Measurements from ENCODE around the gene GRM8. TPM values are rescaled to one million over a fixed set of nuclear protein-coding genes. Genes with fewer than 3 reads are reported as not detected.

GRM8 gene
- total RNA-seq, 6 donors from 2014 or later: 0.49 to 6.5 (median 1.8) TPM; not detected in 3

GRCh38 chr7:126820925-126821324 is 431.8 kb downstream of the GRM8 start:
- DNase-seq: no peak
- ATAC-seq (ENCODE audit: low FRiP score in 2 of 2): no peak
- Histone ChIP-seq H3K4me3 (no peak overlapping the region), H3K27ac (no peak overlapping the region), H3K9me3 (no peaks in the 10 kb centered on the region), H3K36me3 (no peaks in the 10 kb centered on the region), H3K4me1 (no peaks in the 10 kb centered on the region), H3K27me3 (no peaks in the 10 kb centered on the region)
- TF ChIP-seq POLR2A (IDR thresholded peaks at IDR 0.05): no peak
- TF ChIP-seq POLR2AphosphoS5 (IDR thresholded peaks at IDR 0.05): no peak
- TF ChIP-seq EP300 (IDR thresholded peaks at IDR 0.05): no peak
- no peak for TF ChIP-seq CTCF (IDR thresholded peaks at IDR 0.05)
- 88 to 97% methylated on average over 3 of the region's 3 CpGs for whole genome bisulfite sequencing, 2 donors

- Histone ChIP-seq H3K4me1 (no peaks in the 10 kb centered on the region), H3K27me3 (no peaks in the 10 kb centered on the region), H3K27ac (no peak overlapping the region), H3K4me3 (no peak overlapping the region), H3K9me3 (no peaks in the 10 kb centered on the region), H3K36me3 (no peaks in the 10 kb centered on the region)
- ATAC-seq (ENCODE audit: low FRiP score in 2 of 2) (no peak), DNase-seq (no peak)
- TF ChIP-seq POLR2AphosphoS5 (IDR thresholded peaks at IDR 0.05): no peak
- 73 to 76% methylated on average over 5 of the region's 5 CpGs for WGBS, 2 donors
Measured at GRCh38 chr7:126819197-126819484, 433.6 kb downstream of the GRM8 start.

- Histone ChIP-seq H3K36me3 (no peaks in the 10 kb centered on the region), H3K27ac (no peak overlapping the region), H3K9me3 (no peaks in the 10 kb centered on the region), H3K27me3 (no peaks in the 10 kb centered on the region), H3K4me3 (no peak overlapping the region), H3K4me1 (no peaks in the 10 kb centered on the region)
- no peak for DNase-seq
- ATAC-seq (ENCODE audit: low FRiP score in 2 of 2): no peak
- 81 to 87% methylated on average over 3 of the region's 3 CpGs for WGBS, 2 donors
- TF ChIP-seq EP300 (IDR thresholded peaks at IDR 0.05): no peak
- TF ChIP-seq POLR2AphosphoS5 (IDR thresholded peaks at IDR 0.05): no peak
- TF ChIP-seq POLR2A (IDR thresholded peaks at IDR 0.05): no peak
- TF ChIP-seq CTCF (IDR thresholded peaks at IDR 0.05): no peak
Measured at GRCh38 chr7:126818393-126819196, 434.1 kb downstream of the GRM8 start.

GRCh38 chr7:126809188-126809587 is 443.6 kb downstream of the GRM8 start:
- Histone ChIP-seq H3K9me3 (peaks cover 0 to 6% (median 0%) of the 10 kb centered on the region in 4 donors), H3K27ac (no peak overlapping the region), H3K4me3 (no peak overlapping the region), H3K27me3 (no peaks in the 10 kb centered on the region), H3K36me3 (no peaks in the 10 kb centered on the region), H3K4me1 (no peaks in the 10 kb centered on the region)
- DNase-seq (no peak), ATAC-seq (ENCODE audit: low FRiP score in 2 of 2) (no peak)
- no peak for TF ChIP-seq POLR2A (IDR thresholded peaks at IDR 0.05)
- no peak for TF ChIP-seq POLR2AphosphoS5 (IDR thresholded peaks at IDR 0.05)
- no peak for TF ChIP-seq EP300 (IDR thresholded peaks at IDR 0.05)
- no peak for TF ChIP-seq CTCF (IDR thresholded peaks at IDR 0.05)
- 78 to 86% methylated on average over 1 of the region's 1 CpG for WGBS, 2 donors

- WGBS, 2 donors: 96 to 97% methylated on average over 30 to 31 of the region's 31 CpGs
- ATAC-seq (ENCODE audit: low FRiP score in 2 of 2) (no peak), DNase-seq (peak in 1 of 2 donors; percentile 71)
- H3K4me1 ChIP-seq: no peaks in the 10 kb centered on the region
- peaks cover 0 to 6% (median 0%) of the 10 kb centered on the region in 4 donors for H3K9me3 ChIP-seq
- H3K4me3 ChIP-seq: no peak overlapping the region
- TF ChIP-seq EP300 (IDR thresholded peaks at IDR 0.05) (no peak), CTCF (IDR thresholded peaks at IDR 0.05) (no peak), POLR2A (IDR thresholded peaks at IDR 0.05) (no peak), POLR2AphosphoS5 (IDR thresholded peaks at IDR 0.05) (no peak)
- no peak overlapping the region for H3K27ac ChIP-seq
- no peaks in the 10 kb centered on the region for H3K36me3 ChIP-seq
- H3K27me3 ChIP-seq: no peaks in the 10 kb centered on the region
Measured at GRCh38 chr7:126806614-126807013, 446.1 kb downstream of the GRM8 start.

All from upper lobe of left lung (tissue), 6 donors.